Right lobe of liver (tissue), 6 donors: Measurements from ENCODE around the gene SUPV3L1. TPM values are rescaled to one million over a fixed set of nuclear protein-coding genes. Genes with fewer than 3 reads are reported as not detected.

Source experiments
- ATAC-seq, 4 donors: fragments of 200-7000 bp; cut with Tn5 transposase; one replicate each; pipeline ENCODE4 v1.9.1; 2020; ENCODE audit warnings: mild to moderate bottlenecking in 4 of 4, moderate library complexity in 4 of 4
- DNase-seq, 3 donors: peaks; one replicate each; pipeline ENCODE4 v3.0.0-alpha.2; 2020
- H3K27ac ChIP-seq, 3 donors: fragments of 200-600 bp; one replicate each; pipeline ENCODE4 v1.8.0; 2022
- H3K27me3 ChIP-seq, 2 donors: fragments of 200-600 bp; one replicate each; pipeline ENCODE4 v1.8.0; 2022
- H3K36me3 ChIP-seq, 4 donors: fragments of 200-600 bp; sonication (generic) in 1 of 4; one replicate each; pipeline versions ENCODE4 v1.5.1 to v1.8.0; 2017 to 2022; ENCODE audit warnings: control low read depth in 1 of 4
- H3K4me1 ChIP-seq, 4 donors: fragments of 200-600 bp; sonication (generic) in 1 of 4; one replicate each; pipeline versions ENCODE4 v1.5.1 to v1.8.0; 2017 to 2022; ENCODE audit warnings: control low read depth in 1 of 4
- H3K4me3 ChIP-seq, 3 donors: fragments of 200-600 bp; one replicate each; pipeline ENCODE4 v1.8.0; 2022
- H3K9me3 ChIP-seq, 4 donors: fragments of 200-600 bp; sonication (generic) in 1 of 4; one replicate each; pipeline versions ENCODE4 v1.5.1 to v1.8.0; 2017 to 2022; ENCODE audit warnings: control low read depth in 1 of 4
- CTCF ChIP-seq, 4 donors: fragments of 200-600 bp in 3 of 4; fragments of 450-650 bp in 1 of 4; IDR thresholded peaks; one replicate each; pipeline versions ENCODE4 v1.5.1 to v1.8.0; 2016 to 2022; ENCODE audit warnings: antibody characterized with exemption in 4 of 4, mild to moderate bottlenecking in 2 of 4
- POLR2A ChIP-seq: fragments of 450-650 bp; IDR thresholded peaks from one replicate; pipeline ENCODE4 v1.6.1; 2017; ENCODE audit warnings: antibody characterized with exemption, mild to moderate bottlenecking
- WGBS: methylation state at CpG from one replicate; pipeline ENCODE4 v1.1.6; 2018; ENCODE audit warnings: low coverage, low lambda C conversion rate; ENCODE audit not compliant: insufficient coverage; ENCODE audit errors: missing lambda C conversion rate; 5-methylcytosine and 5-hydroxymethylcytosine counted together
- intact Hi-C, 2 donors: fragments of 100-400 bp; cut with DNase I; formaldehyde crosslinking; loops; one replicate each; pipeline versions ENCODE4 v1.11.2 to v1.14.1; 2022
- total RNA-seq, 6 experiments: library from RNA; depleted of rRNA in 2 of 6; stranded (reverse); fragments of >200 nt in 2 of 6; fragmentation: NEBNext Ultra II Directional in 3 of 6; extraction: Animal tissue kit (Norgen Biotek cat#: 25700) in 3 of 6; gene quantifications; one replicate each; pipeline versions ENCODE4 v1.1.0 to v1.2.4, GENCODE V29; 2016 to 2023
- donor health status: DM: no; HTN: yes; CAD: no.
- donor health status: DM: no; HTN: no; CAD: no.
- donor health status: DM: no; HTN: no; CAD: no.
- donor health status: DM: no; HTN: yes; CAD: no.
- donor health status: DM: no; HTN: yes; CAD: no.

The SUPV3L1 gene
- total RNA-seq, 6 experiments from 2014 or later: 18.4 to 28.5 (median 22.6) TPM

GRCh38 chr10:69220041-69220451 lies 40.0 kb downstream of the SUPV3L1 start, which contains the start of gene HKDC1:
Gene HKDC1, plus strand, starts transcription at chr10:69220332. Its CDS starts 104 bp downstream, at chr10:69220436.
- intact Hi-C loops: no loop called here
- 51% methylated on average over 6 of the region's 8 CpGs for WGBS
- Histone ChIP-seq H3K27me3 (no peaks in the 10 kb centered on the region), H3K4me3 (peak within 1 kb of the TSS in 2 of 3 donors; percentile 18 to 46), H3K9me3 (no peaks in the 10 kb centered on the region), H3K4me1 (peaks cover 0 to 6% (median 0%) of the 10 kb centered on the region in 4 donors), H3K27ac (no peak within 1 kb of the TSS), H3K36me3 (no peaks in the 10 kb centered on the region)
- TF ChIP-seq POLR2A (peak; percentile 73), CTCF (IDR thresholded peaks at IDR 0.05) (no peak)
- peak in 1 of 3 donors; percentile 66 for DNase-seq
- peak; percentile 47 to 70 (median 60) for ATAC-seq

GRCh38 chr10:69220507-69220906 lies 40.5 kb downstream of the SUPV3L1 start:
- DNase-seq (no peak), ATAC-seq (peak in 3 of 4 donors; percentile 8 to 34 (median 33))
- WGBS: 34% methylated on average over 6 of the region's 9 CpGs
- Histone ChIP-seq H3K27me3 (no peaks in the 10 kb centered on the region), H3K9me3 (no peaks in the 10 kb centered on the region), H3K36me3 (no peaks in the 10 kb centered on the region), H3K4me3 (peak overlapping the region in 2 of 3 donors; percentile 18 to 46), H3K4me1 (peaks cover 0 to 6% (median 0%) of the 10 kb centered on the region in 4 donors), H3K27ac (no peak overlapping the region)
- TF ChIP-seq CTCF (IDR thresholded peaks at IDR 0.05): no peak
- no peak for TF ChIP-seq POLR2A
- intact Hi-C loops: no loop called here

- no peaks in the 10 kb centered on the region for H3K27me3 ChIP-seq
- no peaks in the 10 kb centered on the region for H3K36me3 ChIP-seq
- peak overlapping the region in 1 of 3 donors; percentile 46 for H3K4me3 ChIP-seq
- 9% methylated on average over 8 of the region's 11 CpGs for WGBS
- intact Hi-C loops: no loop called here
- TF ChIP-seq CTCF (IDR thresholded peaks at IDR 0.05) (peak; percentile 56 to 81 (median 74)), POLR2A (peak; percentile 31)
- ATAC-seq (peak; percentile 54 to 84 (median 71)), DNase-seq (no peak)
- H3K4me1 ChIP-seq: peaks cover 0 to 6% (median 0%) of the 10 kb centered on the region in 4 donors
- peak overlapping the region in 1 of 3 donors; percentile 24 for H3K27ac ChIP-seq
- H3K9me3 ChIP-seq: no peaks in the 10 kb centered on the region
Measured at GRCh38 chr10:69222157-69223027, 42.4 kb downstream of the SUPV3L1 start.

GRCh38 chr10:69223028-69223342 lies 43.0 kb downstream of the SUPV3L1 start:
- H3K9me3 ChIP-seq: no peaks in the 10 kb centered on the region
- intact Hi-C loops: no loop called here
- TF ChIP-seq POLR2A (no peak), CTCF (IDR thresholded peaks at IDR 0.05) (no peak)
- 0% methylated on average over 1 of the region's 1 CpG for WGBS
- no peaks in the 10 kb centered on the region for H3K27me3 ChIP-seq
- H3K36me3 ChIP-seq: no peaks in the 10 kb centered on the region
- peak overlapping the region in 1 of 3 donors; percentile 15 for H3K27ac ChIP-seq
- no peak for DNase-seq
- no peak overlapping the region for H3K4me3 ChIP-seq
- ATAC-seq: peak in 1 of 4 donors; percentile 14
- H3K4me1 ChIP-seq: peaks cover 0 to 6% (median 0%) of the 10 kb centered on the region in 4 donors
